ENCODE data around the gene MRPL14.

DNA sequence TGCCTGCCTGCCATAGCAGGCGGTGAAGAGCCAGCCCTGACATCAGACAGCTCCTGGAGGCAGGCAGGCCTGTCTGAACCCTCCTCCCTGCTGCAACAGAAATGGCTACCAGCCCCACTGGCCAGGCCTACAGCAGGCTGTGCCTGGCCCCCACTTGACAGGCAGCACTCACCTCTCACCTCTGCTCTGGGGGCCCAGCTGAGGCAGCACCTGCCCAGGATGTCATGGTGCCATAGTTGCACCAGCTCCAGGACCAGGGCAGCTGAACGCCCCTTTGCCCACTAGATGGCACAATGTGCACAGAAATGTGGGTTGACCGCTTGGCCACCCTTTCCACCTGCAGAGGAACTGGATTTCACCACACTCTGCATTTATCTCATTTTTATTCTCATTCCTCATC is 30.6 kb downstream of the MRPL14 start:
- TF ChIP-seq POLR2A (IDR thresholded peaks at IDR 0.05) = no peak
- TF ChIP-seq, protein P1, sequence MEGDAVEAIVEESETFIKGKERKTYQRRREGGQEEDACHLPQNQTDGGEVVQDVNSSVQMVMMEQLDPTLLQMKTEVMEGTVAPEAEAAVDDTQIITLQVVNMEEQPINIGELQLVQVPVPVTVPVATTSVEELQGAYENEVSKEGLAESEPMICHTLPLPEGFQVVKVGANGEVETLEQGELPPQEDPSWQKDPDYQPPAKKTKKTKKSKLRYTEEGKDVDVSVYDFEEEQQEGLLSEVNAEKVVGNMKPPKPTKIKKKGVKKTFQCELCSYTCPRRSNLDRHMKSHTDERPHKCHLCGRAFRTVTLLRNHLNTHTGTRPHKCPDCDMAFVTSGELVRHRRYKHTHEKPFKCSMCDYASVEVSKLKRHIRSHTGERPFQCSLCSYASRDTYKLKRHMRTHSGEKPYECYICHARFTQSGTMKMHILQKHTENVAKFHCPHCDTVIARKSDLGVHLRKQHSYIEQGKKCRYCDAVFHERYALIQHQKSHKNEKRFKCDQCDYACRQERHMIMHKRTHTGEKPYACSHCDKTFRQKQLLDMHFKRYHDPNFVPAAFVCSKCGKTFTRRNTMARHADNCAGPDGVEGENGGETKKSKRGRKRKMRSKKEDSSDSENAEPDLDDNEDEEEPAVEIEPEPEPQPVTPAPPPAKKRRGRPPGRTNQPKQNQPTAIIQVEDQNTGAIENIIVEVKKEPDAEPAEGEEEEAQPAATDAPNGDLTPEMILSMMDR (IDR thresholded peaks at IDR 0.05) = peak; percentile 59 to 95 (median 90)

Data from adrenal gland (tissue), 5 donors.